Jurkat, Clone E6-1 (cell line): ENCODE data around the gene DECR2.
A peak's percentile ranks its signal among the peaks of the same experiment; 100 is the strongest.

Experiments used
- DNase-seq: peaks from one replicate; pipeline ENCODE4 v3.0.0-alpha.2; 2011; ENCODE audit warnings: low read depth, low spot score
- H3K4me3 ChIP-seq: 2 replicates; pipeline ENCODE4 v1.5.1; 2011; ENCODE audit warnings: mild to moderate bottlenecking, low read length, control low read depth, moderate library complexity

The DECR2 gene

DNA sequence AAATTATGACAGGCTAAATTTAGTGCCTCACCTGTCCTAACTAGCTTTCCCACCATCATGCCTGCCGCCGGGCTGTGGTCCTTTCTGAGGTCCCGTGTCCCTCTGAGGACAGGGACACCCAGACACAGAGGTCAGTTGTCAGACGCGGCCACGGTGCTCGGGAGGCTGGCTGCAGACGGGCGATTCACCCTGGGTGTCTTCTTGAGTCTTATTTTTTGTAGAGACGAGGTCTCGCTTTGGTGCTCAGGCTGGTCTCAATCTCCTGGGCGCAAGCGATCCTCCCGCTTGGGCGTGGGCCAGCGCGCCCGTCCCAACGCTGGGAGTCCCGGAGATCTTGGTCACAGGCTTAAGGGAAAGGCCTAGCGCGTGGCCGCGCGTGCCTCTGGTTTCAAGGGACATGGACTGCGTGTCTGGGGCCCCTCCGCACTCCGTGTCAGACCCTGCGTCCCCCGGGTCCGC, 23.0 kb downstream of the DECR2 start:
- H3K4me3 ChIP-seq, result peak overlapping the region; percentile 67
- DNase-seq, result no peak

DNA sequence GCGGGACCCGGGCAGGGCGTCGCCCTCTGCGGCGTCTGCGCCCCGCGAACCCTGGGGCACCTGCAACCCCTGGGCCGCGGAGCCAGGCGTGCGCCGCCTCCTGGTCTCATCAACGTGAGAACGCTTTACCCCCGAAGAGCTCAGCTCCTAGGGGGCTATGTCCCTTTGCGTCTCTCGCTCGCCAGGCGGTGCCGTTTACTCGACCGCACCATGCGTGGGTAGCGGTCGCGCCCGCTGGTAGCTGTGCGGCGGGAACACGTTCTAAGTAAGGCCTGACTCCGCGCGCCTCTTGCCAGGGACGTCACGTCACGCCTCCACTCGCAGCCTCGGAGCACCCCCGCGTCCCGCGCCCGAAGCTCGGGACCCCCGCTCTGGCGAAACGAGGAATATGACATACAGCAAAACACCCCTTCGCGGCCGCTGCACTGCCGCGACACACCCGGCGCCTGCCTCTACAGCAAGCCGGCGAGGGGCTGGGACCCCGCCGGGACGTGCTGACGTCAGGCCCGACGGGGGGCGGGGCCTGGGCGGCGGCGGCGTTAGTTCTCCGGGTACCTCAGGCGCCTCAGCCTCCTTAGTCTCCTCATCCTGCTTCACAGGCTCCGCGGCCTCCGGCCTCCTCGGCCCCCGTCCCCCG, 23.5 kb downstream of the DECR2 start, which contains the start of gene RAB11FIP3:
RAB11FIP3 (plus strand) TSS at position 568 of the 637 bp plus-strand sequence. CDS start 358 bp downstream, outside the sequence.
- peak within 1 kb of the TSS; percentile 67 for H3K4me3 ChIP-seq
- DNase-seq, result peak; percentile 79

DNA sequence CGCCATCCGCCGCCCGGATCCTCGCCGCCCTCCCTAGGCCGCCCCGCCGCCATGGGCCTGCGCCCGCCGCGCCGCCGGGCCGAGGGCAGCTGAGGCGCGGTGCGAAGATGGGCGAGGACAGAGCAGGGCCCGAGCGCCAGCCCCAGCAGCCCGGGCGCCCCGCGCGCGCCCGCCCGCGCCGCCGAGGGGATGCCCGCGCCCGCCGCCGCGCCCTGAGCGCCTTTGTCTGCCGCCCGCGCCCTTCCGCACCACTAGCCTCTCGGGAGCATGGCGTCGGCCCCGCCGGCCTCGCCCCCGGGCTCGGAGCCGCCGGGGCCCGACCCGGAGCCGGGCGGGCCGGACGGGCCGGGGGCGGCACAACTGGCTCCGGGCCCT, 24.0 kb downstream of the DECR2 start:
- DNase-seq, result no peak
- peak overlapping the region; percentile 67 for H3K4me3 ChIP-seq

DNA sequence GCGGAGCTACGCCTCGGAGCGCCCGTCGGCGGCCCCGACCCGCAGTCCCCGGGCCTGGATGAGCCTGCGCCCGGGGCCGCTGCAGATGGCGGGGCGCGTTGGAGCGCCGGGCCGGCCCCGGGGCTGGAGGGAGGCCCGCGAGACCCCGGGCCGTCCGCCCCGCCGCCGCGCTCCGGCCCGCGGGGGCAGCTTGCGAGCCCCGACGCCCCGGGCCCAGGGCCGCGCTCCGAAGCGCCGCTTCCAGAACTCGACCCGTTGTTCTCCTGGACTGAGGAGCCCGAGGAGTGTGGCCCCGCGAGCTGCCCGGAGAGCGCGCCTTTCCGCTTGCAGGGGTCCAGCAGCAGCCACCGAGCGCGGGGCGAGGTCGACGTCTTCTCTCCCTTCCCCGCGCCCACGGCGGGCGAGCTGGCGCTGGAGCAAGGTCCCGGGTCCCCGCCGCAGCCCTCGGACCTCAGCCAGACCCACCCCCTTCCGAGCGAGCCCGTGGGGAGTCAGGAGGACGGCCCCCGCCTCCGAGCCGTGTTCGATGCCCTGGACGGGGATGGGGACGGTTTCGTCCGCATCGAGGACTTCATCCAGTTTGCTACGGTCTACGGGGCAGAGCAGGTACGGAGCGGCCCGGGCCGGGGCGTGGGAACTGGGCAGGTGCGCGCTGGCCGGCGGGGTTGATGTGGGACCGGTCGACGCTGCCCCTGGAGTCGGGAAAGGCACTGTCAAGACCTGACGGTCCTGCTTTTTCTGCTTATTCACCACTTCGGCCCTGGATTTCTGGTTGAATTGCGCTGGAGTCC, 24.6 kb downstream of the DECR2 start:
- no peak for DNase-seq
- H3K4me3 ChIP-seq, result peak overlapping the region; percentile 67

DNA sequence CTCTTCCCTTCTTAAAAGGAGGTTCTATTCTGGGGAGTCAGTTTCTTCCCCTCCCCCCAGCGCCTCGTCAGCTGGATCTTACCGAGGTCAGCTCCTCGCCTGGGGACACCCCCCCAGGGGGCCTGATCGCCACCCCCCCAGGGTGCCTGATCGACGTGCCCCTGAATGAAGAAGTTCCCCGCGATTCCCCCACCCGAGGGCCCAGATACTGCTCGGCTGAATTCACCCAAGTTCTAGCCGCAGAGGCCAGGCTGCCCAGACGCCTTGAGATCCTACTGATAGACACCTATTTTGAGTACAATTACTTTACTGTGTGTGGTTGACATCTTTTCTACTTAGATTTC, 25.2 kb downstream of the DECR2 start:
- DNase-seq, result no peak
- H3K4me3 ChIP-seq, result peak overlapping the region; percentile 67

DNA sequence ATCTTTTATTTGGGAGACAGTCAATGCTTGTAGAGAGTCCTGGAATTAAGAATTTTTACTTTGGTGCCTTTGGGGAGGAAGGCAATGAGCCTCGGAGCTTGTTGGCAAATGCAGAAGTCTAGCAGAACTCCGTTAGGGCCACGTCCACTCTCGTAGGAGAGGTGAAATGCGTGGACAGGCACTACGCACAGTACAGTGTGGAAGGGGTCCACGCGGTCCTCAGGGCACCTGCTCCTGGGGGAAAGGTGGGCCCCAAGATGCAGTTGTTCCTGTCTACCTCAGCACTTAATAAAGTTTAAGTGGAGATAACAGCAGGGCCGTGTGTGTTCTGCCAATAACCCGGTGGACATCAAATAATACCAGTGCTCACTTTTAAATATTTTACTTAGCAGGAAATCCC, 25.6 kb downstream of the DECR2 start:
- DNase-seq, result no peak
- no peak overlapping the region for H3K4me3 ChIP-seq

DNA sequence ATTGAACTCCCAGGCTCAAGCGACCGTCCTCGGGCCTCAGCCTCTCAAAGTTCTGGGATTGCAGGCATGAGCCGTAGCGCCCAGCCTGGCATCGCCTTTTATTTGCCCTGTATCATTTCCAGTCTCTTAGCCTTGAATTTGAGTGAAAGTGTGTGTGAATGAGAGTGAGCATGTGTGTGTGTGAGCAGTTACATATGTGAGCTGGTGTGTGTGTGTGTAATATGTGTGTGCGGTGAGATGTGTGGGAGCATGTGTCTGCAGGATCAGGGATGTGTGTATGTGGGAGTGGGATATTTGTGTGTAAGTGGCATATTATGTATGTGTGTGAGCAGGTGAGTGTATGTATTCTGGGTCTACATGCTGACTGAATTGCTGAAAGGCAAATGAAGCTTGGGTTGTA, 29.2 kb downstream of the DECR2 start:
- no peak overlapping the region for H3K4me3 ChIP-seq
- no peak for DNase-seq

DNA sequence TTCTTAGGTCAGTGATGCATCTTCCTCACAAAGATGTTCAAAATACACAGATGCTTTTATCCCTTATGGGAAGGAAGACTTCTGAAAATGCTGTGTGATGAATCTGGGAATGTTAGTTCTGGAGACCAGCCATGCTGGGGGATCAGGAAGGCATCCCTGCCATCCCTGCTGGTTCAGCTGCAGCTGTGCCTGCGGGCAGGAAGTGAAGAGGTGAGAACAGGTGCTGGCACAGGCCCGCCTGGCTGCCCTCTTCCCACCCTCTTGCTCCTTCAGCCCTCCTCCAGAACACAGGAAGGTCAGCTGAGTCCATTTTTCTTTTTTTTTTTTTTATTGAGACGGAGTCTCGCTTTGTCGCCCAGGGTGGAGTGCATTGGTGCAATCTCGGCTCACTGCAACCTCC, 38.9 kb downstream of the DECR2 start:
- H3K4me3 ChIP-seq, result no peak overlapping the region
- DNase-seq, result no peak

DNA sequence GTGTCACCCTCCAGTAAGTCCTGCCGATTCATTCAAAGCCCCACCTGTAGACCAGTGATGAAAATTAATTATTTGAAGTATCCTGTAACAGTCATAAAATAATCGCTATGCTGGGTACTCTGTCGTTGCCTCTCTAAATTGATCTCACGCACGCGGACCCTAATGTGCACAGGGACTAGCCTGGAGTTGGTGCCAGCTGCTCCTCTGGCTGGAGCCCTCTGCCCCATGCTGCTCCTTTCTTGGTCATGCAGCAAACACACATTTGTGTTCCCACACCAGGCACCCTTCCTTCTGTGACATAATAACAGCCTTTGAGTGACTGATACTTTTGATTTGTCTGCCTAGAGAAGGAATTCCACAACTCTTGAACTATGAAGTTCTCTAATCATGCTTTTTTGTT, 39.8 kb downstream of the DECR2 start:
- H3K4me3 ChIP-seq, result no peak overlapping the region
- DNase-seq, result no peak

DNA sequence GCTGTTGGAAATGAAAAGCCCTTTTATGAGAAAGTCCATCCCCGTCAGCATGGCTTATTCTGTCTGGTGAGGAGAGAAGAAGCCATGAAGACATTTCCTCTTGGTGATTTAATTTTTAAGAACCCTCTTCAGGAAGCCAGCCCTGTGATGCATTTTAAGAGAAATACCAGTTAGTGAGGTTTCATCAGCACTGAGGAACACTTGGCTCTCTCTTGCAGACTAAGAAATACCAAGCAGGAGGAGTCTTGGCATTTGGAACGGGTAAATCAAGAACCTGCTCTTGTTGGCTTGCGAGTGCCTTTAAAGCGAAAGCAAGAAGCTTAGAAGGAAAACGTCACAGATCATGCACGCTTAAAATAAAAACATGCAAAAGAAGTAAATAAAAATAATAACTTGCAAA, 41.3 kb downstream of the DECR2 start:
- no peak for DNase-seq
- H3K4me3 ChIP-seq, result no peak overlapping the region

DNA sequence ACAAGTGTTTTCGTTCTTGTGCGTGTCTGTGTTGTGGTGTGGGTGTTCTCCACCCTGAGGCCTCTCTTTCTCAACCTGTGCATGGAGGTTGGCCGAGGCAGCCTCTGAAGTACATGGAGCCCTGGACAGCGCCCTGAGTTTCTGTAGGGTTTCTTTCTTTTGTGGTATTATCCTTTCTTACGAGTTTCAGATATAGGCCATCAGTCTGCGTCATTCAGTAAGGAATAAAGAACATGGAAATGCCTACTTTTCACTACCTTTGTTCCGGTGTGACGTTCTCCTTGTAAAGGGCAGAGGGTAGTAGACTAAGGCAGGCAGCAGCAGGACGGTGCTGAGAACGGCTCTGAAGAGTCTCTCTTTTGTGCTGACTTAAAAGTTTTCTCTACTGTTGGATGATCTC, 42.3 kb downstream of the DECR2 start:
- no peak overlapping the region for H3K4me3 ChIP-seq
- no peak for DNase-seq

DNA sequence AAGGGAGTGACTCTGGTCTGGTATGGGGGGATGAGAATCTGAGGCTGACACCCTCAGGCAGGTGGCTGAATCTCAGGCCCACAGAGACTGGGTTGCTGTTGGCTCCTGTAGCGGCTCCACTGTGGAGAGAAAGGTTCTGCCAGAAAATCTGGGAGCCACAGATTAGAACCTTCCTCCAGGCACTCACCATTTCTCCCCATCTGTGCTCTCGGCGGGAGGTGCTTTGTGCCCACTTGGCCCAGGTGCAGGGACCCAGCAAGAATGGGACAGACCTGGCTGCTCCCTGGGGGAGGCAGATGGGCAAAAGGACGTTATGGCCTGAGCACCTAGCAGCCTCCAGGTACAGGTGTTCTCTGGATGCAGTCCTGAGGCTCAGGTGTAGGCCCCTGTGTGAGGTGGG, 43.9 kb downstream of the DECR2 start:
- no peak overlapping the region for H3K4me3 ChIP-seq
- no peak for DNase-seq

DNA sequence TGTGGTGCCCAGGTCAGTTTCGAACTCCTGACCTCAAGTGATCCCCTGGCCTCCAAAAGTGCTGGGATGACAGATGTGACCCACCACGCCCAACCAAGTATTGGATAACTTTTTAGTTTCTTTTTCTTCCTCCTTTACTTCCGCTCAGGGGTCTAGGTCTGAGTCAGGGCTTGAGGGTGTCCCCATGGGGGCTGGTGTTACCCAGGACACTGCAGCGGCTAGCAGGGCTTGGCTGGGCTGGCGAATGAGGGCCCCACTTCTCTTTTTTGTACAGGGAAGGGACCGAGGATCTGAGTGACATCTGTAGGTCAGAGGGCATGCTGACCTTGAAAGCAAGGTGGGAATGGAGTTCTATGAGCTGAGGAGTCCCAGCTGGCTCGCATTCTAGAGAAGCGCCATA, 48.7 kb downstream of the DECR2 start:
- no peak for DNase-seq

DNA sequence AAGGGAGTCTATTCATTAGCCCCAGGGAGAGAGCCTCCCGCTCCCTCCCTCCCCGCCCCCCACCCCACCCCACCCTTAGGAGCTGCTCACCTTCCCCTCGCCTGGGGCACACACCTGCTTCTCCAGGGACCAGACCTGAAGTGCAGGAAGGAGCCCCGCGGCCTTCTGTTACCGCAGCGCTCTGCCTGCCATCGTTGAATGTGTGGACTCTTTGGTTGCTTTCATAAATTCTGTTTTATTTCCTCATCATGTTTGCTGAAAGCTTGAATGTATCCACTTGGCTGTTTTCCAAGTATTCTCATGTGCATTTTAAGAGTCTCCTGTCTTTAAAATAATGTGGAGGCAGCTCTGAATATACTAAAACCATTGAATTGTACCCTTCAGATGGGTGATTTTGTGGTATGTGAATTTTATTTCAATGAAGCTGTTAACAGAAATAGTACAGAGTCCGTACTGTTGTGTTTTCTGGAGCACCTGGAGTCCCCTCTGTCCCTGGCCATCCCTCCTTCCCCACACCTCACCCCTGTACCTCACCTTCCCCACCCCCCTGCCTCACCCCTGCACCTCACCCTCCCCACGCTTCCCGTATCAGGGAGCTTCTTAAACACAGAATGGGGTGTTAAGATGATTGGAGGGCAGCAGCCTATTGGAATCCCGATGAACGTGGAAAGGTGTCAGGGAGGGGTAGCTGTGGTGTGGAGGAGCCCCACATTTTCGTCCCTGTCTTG, 49.3 kb downstream of the DECR2 start:
- no peak overlapping the region for H3K4me3 ChIP-seq
- no peak for DNase-seq

More for the DNA sequence above, 48.7 kb downstream of the DECR2 start:
- no peak overlapping the region for H3K4me3 ChIP-seq

DNA sequence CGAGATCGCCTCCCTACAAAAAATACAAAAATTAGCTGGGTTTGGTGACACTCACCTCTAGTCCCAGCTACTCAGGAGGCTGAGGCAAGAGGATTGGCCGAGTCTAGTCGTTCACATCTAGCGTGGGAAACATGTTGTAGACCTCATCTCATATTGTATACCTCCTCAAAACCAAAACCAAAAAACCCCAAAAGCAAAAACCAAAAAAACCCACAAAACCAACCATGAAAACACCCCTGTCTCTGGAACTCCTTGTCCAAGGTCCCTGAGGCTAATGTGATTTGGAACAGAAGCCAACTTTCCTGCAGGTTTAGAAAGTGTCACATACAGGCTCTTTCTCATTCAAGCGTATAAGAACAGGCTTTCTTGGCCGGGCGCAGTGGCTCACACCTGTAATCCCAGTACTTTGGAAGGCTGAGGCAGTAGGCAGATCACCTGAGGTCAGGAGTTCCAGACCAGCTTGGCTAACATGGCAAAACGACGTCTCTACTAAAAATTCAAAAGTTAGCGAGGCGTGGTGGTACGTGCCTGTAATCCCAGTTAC, 52.8 kb downstream of the DECR2 start:
- peak; percentile 6 for DNase-seq
- H3K4me3 ChIP-seq, result no peak overlapping the region

DNA sequence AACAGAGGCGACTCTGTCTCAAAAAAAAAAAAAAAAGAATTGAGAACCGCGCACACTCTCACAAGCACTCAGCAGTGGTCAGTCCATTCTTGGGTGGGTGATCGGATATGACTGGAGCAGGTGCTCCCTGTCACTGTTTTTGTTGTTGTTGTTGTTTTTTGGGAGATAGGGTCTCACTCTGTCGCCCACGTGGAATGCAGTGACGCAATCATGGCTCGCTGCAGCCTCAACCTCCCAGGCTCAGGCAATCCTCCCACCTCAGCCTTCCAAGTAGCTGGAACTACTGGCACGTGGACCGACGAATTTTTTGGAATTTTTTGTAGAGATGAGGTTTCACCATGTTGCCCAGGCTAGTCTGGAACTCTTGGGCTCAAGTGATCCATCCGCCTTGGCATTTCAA, 53.8 kb downstream of the DECR2 start:
- no peak for DNase-seq
- no peak overlapping the region for H3K4me3 ChIP-seq

DNA sequence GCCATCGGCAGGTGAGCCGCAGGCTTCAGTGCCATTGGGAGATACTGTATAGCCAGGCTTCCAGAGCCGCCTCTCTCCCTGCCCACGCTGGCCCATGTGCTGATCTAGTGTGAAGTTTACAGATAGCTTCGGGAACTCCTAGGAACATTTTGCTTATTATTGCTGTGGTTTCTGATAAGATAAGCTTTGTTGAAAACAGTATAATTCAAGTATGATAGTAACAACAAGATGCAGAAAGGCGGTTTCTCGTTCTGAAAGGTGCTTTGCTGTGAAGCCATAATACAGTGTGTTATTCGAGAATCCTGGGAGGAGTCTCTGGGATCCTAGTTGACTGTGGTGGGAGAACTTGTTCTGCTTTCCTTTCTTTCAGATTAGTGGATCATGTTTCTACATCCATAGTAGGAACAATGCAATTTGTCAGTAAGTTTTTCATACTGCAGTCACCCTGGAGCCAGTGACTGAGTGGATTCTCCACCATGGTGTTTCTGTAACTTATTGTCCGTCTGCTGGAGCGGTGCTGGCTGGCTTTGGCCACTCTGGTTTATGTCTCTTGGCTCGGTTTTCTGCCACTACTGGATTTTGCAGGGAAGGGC, 55.3 kb downstream of the DECR2 start:
- no peak overlapping the region for H3K4me3 ChIP-seq
- DNase-seq, result no peak

DNA sequence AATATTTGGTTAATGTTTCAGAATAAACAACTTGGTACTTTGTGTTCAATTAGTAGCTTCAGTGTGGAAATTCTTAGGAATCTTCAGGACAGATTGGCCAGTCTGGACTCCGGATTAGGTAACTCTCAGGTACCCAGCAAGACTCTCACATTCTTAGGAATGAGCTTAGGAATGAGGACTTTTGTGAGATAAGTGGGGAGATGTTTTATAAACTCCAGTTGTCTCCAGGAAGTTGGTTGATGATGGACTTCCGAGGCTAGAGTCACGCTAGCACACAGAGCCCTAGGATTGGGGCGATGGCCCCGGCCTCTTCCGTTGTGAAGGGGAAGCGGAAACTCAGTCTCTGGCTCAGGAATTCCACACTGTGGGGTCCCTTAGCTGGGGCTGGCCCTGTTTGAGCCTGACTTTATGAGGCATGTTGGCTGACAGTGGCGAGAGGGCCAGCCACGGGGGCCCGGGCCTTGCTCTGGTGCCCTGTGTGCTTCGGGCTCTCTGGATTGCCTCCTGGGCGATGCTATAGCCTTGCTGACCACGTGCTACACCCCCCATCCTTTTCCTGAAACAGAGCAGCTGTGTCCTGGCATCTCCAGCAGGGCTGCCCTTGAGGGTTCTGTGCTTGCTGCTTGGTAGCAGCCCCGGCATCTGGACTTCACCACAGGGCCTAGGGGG, 56.2 kb downstream of the DECR2 start:
- H3K4me3 ChIP-seq, result no peak overlapping the region
- DNase-seq, result no peak

DNA sequence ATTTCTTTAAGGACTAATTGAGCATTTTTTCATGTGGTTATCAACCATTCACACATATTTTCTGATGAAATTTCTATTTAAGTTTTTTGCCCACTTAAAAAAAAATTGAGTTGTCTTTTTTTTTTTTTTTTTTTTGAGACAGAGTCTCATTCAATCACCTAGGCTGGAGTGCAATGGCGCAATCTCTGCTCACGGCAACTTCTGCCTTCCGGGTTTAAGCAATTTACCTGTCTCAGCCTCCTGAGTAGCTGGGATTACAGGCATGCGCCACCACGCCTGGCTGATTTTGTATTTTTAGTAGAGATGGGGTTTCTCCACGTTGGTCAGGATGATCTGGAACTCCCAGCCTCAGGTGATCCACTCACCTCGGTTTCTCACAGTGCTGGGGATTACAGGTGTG, 58.1 kb downstream of the DECR2 start:
- H3K4me3 ChIP-seq, result no peak overlapping the region
- no peak for DNase-seq
